Hematopoietic multipotent progenitor cell treated with erythropoietin and hydrocortisone succinate and interleukin-3 and kit ligand, for 8 days (in vitro differentiated cells): Measurements from ENCODE around the gene ZNF438.
"Not testable (repeated sequence)": the region's sequence is repeated elsewhere in the genome, so short reads cannot be mapped to it uniquely, and the experiment has no call there.

Experiments
- DNase-seq: peaks from one replicate; pipeline ENCODE4 v3.0.0-alpha.2; 2015

The ZNF438 gene

DNA sequence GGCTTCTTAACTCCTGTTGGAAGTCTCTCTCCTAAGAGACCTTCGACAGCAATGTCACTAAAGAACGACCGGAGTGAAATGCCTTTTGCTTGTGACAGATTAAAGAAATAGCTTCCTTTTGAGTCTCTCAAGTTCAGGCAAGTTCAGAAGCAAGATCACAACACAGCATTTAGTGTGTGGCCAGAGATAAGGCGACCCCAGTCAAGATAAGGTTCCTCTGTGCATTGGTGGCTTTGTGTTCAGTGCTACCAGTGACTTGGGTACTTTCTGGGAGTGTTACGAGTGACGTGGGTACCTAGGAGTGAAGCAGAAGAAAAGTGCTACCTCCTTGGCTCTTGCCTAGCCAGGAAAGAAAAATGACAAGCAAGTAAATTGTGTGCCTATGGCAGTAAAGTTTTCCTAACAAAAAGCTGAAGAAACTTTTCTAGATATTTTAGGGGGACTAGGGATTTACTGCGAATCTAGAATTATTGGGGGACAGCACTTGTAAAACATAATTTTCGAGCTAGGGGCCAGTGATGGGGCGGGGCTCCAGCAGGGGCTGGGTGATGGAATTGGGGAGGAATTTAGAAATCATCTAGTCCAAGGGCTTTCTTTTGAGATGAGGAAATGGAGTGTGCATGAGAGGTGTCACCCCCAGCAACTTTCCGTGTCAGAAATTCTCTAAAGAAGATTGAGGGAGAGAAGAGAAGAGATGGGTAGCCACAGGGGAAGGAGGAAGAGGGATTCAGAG is 210.2 kb downstream of the ZNF438 start:
- DNase-seq = peak; percentile 97

GRCh38 chr10:30820261-30820991 is 211.2 kb downstream of the ZNF438 start:
- DNase-seq = peak; percentile 43

- peak; percentile 21 for DNase-seq
Measured at GRCh38 chr10:30819341-30820181, 212.1 kb downstream of the ZNF438 start.

GRCh38 chr10:30818854-30819253 is 212.8 kb downstream of the ZNF438 start:
- DNase-seq = no peak

DNA sequence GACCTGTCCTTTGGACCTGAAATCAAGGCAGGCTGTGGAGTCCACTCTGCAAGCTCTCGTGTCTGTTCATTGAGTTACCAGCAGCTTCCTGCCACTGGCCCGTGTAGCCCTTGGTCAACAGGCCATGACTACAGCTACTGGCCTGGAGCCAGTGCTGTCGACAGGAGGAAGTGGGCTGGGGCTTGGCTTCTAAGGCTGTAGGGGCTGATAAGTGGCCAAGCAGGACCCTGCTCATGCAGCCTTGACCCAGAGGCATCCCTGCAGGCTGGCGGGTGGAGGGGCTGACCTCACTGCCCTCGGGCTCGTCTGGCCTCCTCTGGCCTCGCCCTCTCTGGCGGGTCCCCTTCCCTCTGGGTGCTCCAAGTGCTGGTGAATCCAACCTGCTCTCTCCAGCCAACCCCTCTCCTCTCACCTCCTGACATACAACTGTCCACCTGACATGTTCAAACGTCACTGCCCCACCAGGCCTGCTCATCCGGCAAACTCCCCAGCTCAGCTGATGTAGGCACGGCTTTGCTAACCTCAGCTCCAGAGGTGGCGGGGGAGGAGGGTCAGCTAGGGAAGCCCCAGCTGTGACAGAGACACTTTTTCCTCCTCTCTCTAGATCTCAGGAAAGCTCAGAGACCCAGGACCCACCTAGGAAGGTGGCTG is 213.5 kb downstream of the ZNF438 start:
- DNase-seq = peak; percentile 75

- DNase-seq = no peak
Measured at GRCh38 chr10:30817541-30817940, 214.1 kb downstream of the ZNF438 start.

DNA sequence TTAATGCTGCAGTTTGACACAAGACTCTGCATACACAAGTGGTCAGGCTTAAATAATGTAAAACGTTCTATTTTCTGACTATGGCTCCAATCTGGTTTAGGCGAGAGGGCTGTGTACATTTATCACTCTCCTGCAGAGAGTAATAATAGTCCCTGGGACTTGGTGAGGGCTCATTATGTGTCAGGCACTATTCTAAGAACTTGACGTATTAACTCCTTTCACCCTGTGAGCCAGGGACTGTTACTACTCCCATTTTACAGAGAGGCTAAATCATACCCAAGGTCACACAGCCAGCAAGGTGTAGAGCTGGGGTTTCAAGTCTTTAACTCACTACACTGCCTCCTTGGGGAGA is 214.9 kb downstream of the ZNF438 start:
- no peak for DNase-seq

DNA sequence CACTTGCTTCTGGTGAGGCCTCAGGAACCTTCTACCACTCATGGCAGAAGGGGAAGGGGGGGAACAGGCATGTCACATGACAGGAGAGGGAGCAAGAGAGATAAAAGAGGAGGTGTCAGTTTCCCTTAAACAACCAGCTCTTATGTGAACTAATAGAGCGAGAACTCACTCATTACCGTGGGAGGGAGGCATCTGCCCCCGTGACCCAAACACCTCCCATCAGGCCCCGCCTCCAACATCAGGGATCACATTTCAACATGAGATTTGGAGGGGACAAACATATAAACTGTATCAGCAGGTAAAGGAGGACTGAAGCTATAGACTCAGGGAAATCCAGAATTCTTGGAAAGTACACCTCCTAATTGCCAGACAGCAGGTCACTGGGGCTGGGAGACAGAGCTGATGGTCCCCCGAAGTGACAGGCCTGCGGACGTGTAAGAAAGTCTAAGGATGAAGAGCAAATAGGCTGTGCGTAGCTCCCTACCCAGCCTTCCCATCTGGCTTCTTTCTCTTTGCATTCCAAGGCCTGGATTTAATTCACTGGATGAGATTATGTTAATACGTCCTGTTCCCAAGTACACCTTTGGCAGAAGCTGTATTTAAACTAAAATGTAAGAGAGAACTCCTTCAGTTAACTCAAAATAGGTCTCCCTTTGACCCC is 215.4 kb downstream of the ZNF438 start:
- no peak for DNase-seq

DNA sequence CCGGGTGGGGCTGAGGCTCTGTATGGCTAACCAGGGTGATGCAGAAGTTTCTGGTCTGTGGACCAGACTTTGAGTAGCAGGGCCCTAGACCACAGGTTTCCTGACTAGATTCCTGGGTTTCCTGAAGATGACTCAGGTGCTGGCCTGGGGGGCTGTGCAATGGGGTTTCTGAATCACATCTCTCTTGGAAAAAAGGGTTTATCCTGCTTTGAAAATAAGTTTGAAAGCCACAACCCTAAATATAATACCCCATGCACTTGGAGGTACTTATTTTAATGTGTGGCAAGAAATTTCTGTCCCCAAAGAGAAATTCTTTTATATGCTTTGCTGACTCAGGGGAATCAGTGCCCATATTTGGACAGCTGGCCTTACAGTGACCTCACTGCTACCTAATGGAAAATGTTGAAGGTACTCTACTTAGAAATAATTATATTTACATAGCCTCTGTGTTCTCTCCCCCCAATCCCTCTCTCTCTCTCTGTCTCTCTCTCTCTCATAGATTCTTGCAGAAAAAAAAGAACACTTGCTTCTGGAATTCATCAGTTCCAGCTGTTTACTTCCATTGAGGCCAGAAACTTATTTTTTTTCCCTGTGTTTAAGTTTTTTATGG is 217.7 kb downstream of the ZNF438 start:
- no peak for DNase-seq

DNA sequence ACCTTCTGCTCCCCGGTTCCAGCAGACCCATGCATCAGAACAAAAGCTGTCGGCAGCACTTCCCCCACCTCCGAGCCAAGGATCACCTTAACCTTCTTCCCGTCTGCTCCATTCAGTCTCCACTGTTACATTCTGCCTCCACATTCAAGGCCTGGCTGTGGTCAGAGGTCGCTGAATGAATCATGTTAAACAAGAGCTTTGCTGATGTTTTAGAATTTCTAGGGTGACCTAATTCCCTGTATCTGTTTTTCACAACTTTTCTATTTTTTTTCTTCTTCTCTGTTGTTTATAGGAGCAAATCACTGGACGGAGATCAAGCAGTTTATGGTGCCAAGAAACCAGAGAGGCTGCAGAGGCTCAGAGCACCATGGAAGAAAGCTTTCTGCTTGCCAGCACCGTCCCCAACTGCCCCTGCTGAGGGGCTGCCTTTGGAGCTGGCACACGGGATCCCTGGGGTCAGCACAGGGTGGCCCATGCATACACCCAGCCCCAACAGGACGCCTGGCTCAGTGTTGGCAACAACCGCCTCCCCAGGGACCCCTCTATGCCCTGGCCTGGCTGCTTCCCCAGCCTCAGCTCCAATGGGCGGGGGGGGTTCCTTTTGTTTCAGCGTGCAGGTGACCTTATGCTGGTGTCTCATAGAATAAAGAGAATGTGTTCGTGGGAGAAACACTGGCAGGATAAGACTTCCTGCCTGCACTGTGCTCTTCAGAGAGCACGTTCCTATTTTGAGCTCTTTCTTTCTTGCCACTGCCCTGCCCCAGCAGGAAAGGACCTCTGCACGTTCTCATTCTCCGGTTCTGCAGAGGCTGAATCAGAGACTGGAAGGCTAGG is 219.4 kb downstream of the ZNF438 start:
- no peak for DNase-seq

DNA sequence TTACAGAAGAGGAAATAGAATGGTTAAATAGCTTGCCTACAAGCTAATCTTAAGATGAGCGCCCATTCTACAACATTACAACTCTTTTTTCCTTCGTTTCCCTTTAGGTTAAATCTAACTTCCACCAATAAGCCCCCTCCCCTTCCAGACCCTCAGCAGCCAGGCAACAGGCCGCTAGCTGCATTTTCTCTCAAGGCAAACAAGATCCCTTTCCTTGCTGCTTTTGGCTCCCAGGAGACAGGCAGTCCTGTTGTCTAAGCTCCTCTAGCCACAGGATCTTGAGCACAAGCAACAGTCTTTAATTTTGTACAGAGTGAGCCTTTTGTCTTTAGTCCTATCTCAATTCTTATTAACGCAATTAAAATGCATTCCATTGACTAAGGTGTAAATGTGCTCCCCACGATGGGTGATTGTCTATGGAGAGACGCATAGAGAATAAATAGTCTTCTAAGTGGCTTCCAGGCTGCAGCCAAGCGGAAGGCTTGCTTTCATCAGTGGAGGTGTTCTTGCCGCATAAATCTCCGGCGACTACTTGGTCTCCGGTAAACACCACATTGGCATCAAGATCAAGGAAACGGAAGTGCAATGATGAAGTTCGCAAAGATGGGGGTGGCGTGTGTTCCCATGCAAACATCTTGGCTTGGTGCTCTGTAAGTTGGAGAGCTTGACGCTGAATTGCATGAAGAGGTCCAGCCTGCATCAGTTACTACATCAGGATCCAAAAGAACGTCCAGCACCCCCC is 220.2 kb downstream of the ZNF438 start:
- no peak for DNase-seq

DNA sequence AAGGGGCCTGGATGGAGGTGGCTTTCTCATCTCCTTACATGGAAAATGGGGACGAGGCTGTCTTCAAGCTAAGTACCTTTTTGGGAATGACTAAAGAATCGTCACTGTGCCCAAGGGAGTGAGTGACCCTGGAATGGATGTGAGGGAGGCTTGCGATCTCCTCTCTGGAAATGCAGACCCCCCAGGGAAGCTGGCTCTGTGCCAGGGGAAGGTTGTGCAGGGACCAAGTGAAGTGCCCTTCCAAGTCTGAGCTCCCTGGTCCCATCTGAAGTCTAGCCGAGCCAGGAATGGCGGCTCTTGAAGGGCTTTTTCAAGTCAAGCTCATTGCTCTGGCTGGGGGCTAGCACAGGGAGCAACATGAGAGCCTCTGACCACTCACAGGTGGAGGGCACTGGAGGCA is 221.2 kb downstream of the ZNF438 start:
- DNase-seq = no peak

DNA sequence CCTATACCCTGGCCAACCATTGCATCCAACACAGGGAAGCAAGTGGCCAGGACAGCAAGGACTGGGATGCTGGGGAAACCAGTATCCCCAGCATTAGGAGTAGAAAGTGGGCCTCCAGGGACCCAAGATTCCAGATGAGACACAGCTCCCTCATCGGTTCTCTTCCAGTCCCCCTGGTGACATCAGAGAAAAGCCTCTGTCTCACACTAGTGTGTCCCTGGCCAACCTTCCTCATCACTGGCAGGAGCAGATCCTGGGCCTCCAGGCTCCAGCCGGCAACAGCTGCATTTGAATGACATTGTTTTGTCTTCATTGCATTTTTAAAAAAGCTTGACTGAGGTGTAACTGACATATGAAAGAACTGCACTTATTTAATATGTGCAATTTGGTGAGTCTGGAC is 224.8 kb downstream of the ZNF438 start:
- no peak for DNase-seq

DNA sequence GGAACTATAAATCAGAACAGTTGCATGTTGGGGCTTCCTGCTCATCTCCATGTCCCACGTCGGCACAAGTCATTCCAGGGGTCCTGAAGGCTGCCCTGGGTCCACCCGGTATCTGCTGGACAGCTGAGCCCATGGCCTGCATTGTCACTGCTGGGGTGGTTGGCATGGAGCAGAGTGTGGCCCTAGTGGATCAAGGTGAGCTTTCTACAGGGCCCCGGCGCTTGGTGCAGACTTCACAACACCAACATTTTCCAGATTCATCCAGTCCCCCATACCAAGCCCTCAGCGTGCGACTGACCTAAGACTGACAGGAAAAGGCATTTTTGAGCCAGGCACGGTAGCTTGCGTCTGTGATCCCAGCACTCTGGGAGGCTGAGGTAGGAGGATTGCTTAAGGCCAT is 226.6 kb downstream of the ZNF438 start:
- no peak for DNase-seq

- no peak for DNase-seq
Measured at GRCh38 chr10:30804478-30805055, 227.1 kb downstream of the ZNF438 start.

- no peak for DNase-seq
Measured at GRCh38 chr10:30803892-30804322, 227.8 kb downstream of the ZNF438 start.

DNA sequence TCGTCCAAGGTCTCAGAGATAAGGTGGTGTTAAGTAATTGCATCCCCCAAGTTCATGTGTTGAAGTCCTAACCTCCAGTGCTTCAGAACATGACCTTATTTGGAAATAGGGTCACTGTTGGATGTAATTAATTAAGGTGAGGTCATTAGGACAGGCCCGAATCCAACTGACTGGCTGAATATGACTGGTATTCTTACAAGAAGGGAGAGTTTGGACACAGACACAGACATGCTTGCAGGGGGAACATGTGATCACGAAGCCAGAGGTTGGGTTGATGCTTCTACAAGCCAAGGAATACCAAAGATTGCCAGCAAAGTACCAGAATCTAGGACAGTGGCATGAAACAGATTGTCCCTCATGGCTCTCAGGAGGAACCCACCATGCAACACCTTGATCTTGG is 228.6 kb downstream of the ZNF438 start:
- no peak for DNase-seq

GRCh38 chr10:30800368-30800767 is 231.3 kb downstream of the ZNF438 start:
- DNase-seq = no peak

DNA sequence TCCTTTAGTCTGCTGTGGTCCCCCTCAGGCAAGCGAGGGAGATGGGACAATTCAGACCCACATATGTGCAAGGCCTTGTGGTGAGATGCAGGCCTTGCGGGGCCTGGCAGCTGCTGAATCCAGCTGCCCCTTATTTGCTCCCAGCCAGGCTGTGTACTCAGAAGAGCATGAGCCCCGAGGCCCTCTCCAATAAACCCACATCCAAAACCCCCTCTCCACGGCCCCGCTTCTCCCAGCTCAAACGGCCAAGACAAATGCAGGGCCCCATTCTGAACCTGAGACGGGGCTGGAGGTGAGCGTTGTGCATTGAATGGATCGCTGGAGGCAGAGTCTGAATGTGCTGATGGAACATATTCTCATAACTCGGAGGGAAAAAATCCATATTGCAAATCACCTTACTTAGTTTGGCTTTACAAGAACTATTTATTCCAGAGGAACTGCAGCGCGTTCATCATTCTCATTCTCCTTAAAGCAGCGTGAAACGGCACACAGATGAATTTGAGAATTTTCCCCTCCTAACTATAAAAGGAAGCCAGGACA is 232.9 kb downstream of the ZNF438 start:
- DNase-seq = no peak

DNA sequence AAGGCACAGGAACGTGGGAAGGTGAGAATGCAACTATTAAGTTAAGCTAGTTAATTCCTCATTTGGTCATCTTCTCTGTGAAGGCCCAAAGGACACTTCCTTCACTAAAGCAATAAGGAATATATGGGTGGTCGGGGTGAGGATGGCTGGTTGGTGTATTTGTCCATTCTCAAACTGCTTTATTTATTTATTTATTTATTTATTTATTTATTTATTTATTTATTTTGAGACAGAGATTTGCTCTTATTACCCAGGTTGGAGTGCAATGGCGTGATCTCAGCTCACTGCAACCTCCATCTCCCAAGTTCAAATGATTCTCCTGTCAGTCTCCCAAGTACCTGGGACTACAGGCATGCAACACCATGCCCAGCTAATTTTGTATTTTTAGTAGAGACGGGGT is 236.6 kb downstream of the ZNF438 start:
- not testable (repeated sequence) for DNase-seq
